GM12874 (cell line): ENCODE measurements around the gene RIMOC1.

Source experiments
- TF ChIP-seq, protein P1 (sequence below): IDR thresholded peaks from 2 replicates; pipeline ENCODE4 v1.5.1; 2011; ENCODE audit warnings: low read depth, mild to moderate bottlenecking, control low read depth, low read length, moderate library complexity; ENCODE audit not compliant: insufficient read depth

The RIMOC1 gene, protein sequence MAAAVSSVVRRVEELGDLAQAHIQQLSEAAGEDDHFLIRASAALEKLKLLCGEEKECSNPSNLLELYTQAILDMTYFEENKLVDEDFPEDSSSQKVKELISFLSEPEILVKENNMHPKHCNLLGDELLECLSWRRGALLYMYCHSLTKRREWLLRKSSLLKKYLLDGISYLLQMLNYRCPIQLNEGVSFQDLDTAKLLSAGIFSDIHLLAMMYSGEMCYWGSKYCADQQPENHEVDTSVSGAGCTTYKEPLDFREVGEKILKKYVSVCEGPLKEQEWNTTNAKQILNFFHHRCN

DNA sequence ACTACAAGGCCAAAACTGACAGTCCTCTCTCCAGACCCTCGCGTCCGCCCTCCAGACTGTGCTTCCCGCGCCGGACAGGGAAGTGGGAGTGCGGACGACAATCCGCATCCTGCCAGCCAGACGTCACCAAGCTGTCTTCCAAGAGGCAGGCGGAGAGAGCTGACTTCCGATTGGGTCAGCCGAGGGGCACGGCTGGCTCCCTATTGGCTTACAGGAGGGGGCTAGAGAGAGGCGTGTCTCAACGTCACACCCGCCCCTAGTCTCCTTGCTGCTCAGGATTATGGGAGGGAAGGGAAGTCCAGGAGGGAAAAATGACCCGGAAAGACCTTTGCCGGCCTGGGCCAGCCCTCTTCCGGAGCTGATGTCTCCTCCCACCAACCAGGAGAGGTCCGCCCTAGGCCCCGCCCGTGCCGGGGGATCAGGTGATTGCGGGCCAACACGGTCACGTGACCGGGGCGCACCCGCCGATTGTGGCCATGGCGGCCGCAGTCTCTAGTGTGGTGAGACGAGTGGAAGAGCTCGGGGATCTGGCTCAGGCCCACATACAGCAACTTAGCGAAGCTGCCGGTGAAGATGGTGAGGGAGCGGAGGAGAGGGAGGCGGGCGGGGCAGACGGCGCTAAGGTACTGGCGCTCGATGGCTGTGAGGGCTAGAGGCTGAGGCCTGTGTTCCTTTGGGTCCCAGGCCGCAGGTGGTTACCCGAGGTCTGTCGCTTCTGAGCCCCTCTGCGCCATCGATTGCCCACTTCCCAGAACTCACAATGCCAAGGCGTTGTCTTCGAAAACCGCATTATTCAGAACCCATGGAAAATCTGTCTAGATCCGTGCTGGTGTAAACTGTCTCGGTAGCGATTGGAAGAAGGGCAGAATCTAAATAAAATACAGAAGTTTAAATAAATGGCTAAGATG, at the start of gene RIMOC1:
RIMOC1 (plus strand) TSS at position 453 of the 908 bp plus-strand sequence; CDS start at position 477, 24 bp downstream.
- TF ChIP-seq, protein P1, sequence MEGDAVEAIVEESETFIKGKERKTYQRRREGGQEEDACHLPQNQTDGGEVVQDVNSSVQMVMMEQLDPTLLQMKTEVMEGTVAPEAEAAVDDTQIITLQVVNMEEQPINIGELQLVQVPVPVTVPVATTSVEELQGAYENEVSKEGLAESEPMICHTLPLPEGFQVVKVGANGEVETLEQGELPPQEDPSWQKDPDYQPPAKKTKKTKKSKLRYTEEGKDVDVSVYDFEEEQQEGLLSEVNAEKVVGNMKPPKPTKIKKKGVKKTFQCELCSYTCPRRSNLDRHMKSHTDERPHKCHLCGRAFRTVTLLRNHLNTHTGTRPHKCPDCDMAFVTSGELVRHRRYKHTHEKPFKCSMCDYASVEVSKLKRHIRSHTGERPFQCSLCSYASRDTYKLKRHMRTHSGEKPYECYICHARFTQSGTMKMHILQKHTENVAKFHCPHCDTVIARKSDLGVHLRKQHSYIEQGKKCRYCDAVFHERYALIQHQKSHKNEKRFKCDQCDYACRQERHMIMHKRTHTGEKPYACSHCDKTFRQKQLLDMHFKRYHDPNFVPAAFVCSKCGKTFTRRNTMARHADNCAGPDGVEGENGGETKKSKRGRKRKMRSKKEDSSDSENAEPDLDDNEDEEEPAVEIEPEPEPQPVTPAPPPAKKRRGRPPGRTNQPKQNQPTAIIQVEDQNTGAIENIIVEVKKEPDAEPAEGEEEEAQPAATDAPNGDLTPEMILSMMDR: no peak

DNA sequence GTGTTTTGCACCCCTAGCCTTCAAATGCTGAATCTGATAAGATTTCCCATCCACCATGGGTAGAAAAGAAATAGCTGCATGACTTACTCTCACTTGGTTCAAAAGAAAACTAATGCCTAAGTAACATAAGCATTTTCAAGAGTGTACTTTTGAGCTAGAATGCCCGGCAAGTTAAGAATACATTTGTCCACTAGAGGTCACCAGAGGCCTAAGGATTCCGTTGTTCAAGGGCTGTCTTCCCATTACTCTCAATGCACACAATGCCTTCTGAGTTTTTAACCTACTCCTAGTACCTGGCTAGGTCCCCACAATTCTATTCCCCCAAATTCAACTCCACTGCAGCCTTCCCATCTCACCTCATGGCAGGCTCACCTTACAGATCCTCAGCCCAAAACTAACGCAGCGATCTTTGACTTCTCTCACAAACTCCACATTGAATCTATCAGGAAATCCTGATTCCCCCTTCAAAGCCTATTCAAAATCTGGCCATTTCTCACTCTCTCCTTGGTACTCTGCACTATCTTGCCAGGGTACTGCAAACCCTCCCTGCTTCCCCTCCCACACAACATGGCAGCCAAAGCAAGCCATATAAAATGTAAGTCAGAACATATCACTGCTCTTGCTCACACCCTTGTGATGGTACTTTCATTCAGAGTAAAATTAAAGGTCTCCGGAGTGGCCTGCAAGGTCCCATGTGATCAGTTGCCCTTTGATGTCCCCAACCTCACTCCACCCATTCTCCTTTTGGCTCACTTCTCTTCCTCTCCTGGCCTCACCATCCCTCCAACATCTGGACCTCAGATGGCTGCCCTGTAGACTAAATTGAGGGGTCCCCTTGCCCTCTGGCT, 47.3 kb upstream of the RIMOC1 start:
- TF ChIP-seq, protein P1: peak; percentile 63

GRCh38 chr5:41857989-41858388, 46.2 kb upstream of the RIMOC1 start:
- TF ChIP-seq, protein P1: no peak

DNA sequence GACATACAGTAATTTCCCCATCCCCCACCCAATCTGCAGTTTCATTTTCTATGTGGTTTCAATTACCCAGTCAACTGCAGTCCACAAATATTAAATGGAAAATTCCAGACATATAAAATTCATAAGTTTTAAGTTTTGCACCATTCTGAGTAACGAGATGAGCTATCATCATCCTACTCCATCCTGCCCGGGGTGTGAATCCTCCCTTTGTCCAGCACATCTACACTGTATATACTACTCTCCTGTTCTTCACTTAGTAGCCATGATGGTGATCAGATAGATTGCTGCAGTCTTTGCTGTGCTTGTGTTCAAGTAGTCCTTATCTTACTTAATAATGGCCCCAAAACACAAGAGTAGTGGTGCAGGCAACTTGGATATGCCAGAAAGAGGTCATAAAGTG, 45.3 kb upstream of the RIMOC1 start:
- TF ChIP-seq, protein P1: no peak

DNA sequence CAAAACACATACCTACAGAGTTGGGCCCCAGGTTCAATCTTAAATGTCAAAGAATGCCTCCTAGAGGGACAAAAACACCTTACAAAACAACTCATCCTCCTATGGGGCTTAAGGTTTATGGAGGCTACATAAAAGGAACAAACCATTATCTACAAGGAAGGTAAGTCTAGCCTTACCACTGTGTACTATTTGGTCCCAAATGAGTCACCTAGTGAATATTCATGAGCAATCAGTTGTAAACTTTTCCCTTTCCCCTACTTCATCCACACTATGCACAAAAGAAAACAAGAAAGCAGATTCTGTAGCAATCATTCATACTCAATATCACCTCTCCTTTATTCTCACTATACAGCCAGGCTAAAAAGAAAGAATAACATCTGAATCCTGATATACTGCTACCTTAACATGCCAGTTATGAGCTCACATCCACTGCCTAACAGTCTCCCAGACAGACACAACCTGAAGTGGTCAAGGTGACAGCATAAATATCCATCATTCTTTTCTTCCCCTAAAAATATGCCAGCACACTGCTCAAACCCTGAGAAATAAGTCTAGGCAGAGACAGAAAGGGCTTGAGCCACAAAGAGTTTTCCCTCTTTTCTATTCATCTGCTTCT, 40.2 kb upstream of the RIMOC1 start:
- TF ChIP-seq, protein P1: no peak

DNA sequence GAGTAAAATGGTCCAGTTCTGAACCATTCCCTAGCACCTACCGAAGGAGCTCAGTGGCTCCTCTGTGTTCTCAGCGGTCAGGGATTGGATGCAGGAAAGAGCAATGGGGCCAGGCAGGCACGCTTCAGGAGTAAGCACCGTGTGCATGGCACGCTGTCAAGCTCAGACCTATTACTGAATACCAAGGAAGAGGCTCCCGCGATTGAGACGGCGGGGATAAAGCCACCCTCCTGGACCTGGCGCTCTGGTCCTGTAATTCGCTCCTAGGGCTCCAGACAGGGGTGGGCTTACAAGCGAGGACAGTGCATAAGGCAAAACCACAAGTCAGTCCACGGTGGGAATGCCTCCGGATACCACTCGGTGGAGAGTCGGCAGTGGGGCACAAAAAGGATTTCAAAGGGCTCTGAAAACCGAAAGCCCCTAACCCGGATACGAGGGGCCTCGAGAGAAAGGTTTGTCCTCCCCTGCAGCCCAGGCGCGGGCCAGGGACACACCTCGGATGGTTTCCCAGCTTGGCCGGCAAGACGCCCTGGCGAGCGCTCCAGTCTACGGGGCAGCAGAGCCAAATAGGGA, 34.9 kb upstream of the RIMOC1 start:
- TF ChIP-seq, protein P1: no peak
